ENCODE measurements around the gene HPN.
"Not testable (repeated sequence)": the region's sequence is repeated elsewhere in the genome, so short reads cannot be mapped to it uniquely, and the experiment has no call there.

Gene HPN

GRCh38 chr19:35041548-35042055 lies at the start of gene HPN:
HPN (plus strand) TSS chr19:35041721; CDS start chr19:35042507, 786 bp downstream.
- no peak for DNase-seq (ENCODE audit: low spot score)

- not testable (repeated sequence) for DNase-seq (ENCODE audit: low spot score)
Observed at GRCh38 chr19:34992582-34992981, 48.9 kb upstream of the HPN start.

GRCh38 chr19:34994286-34994642 lies 47.3 kb upstream of the HPN start:
- no peak for DNase-seq (ENCODE audit: low spot score)

GRCh38 chr19:34994643-34995541 lies 46.6 kb upstream of the HPN start:
- no peak for DNase-seq (ENCODE audit: low spot score)

GRCh38 chr19:34995551-34995950 lies 46.0 kb upstream of the HPN start:
- DNase-seq (ENCODE audit: low spot score) = no peak

GRCh38 chr19:34997071-34997617 lies 44.4 kb upstream of the HPN start:
- DNase-seq (ENCODE audit: low spot score) = no peak

- DNase-seq (ENCODE audit: low spot score) = not testable (repeated sequence)
Observed at GRCh38 chr19:34998224-34998623, 43.3 kb upstream of the HPN start.

GRCh38 chr19:34998777-34999497 lies 42.6 kb upstream of the HPN start:
- no peak for DNase-seq (ENCODE audit: low spot score)

GRCh38 chr19:34999498-35000337 lies 41.8 kb upstream of the HPN start, which contains the start of gene GRAMD1A:
GRAMD1A (plus strand) TSS chr19:35000323; CDS start chr19:35000479, 156 bp downstream.
- peak; percentile 97 for DNase-seq (ENCODE audit: low spot score)

GRCh38 chr19:35000338-35000646 lies 41.2 kb upstream of the HPN start:
- DNase-seq (ENCODE audit: low spot score) = no peak

- peak; percentile 63 for DNase-seq (ENCODE audit: low spot score)
Observed at GRCh38 chr19:35000647-35001501, 40.6 kb upstream of the HPN start.

- no peak for DNase-seq (ENCODE audit: low spot score)
Observed at GRCh38 chr19:35002037-35002535, 39.4 kb upstream of the HPN start.

- DNase-seq (ENCODE audit: low spot score) = no peak
Observed at GRCh38 chr19:35004517-35005255, 36.8 kb upstream of the HPN start.

- no peak for DNase-seq (ENCODE audit: low spot score)
Observed at GRCh38 chr19:35005256-35005977, 36.1 kb upstream of the HPN start.

GRCh38 chr19:35006007-35006341 lies 35.5 kb upstream of the HPN start:
- DNase-seq (ENCODE audit: low spot score) = not testable (repeated sequence)

GRCh38 chr19:35006342-35006998 lies 35.1 kb upstream of the HPN start:
- peak; percentile 85 for DNase-seq (ENCODE audit: low spot score)

- DNase-seq (ENCODE audit: low spot score) = no peak
Observed at GRCh38 chr19:35006999-35007365, 34.5 kb upstream of the HPN start.

GRCh38 chr19:35007427-35007826 lies 34.1 kb upstream of the HPN start:
- DNase-seq (ENCODE audit: low spot score) = not testable (repeated sequence)

- DNase-seq (ENCODE audit: low spot score) = no peak
Observed at GRCh38 chr19:35008891-35009341, 32.6 kb upstream of the HPN start.
